ENCODE data around the gene MCM5. TPM values are rescaled to one million over a fixed set of nuclear protein-coding genes. Genes with fewer than 3 reads are reported as not detected.

Gene MCM5
- total RNA-seq, 1 donor from 2014 or later, result 80.9 TPM

GRCh38 chr22:35373781-35374180 lies 26.2 kb upstream of the MCM5 start:
- Mint-ChIP-seq H3K27ac (ENCODE audit: unreplicated experiment) (no peak overlapping the region), H3K4me1 (ENCODE audit: unreplicated experiment) (peaks cover 46% of the 10 kb centered on the region), H3K4me3 (ENCODE audit: unreplicated experiment) (no peak overlapping the region), H3K9me3 (ENCODE audit: unreplicated experiment) (no peaks in the 10 kb centered on the region), H3K27me3 (ENCODE audit: unreplicated experiment) (peaks cover 8% of the 10 kb centered on the region), H3K36me3 (ENCODE audit: low read depth, unreplicated experiment) (no peaks in the 10 kb centered on the region)
- no peak for DNase-seq (ENCODE audit: low spot score)
- TF ChIP-seq, protein P1, sequence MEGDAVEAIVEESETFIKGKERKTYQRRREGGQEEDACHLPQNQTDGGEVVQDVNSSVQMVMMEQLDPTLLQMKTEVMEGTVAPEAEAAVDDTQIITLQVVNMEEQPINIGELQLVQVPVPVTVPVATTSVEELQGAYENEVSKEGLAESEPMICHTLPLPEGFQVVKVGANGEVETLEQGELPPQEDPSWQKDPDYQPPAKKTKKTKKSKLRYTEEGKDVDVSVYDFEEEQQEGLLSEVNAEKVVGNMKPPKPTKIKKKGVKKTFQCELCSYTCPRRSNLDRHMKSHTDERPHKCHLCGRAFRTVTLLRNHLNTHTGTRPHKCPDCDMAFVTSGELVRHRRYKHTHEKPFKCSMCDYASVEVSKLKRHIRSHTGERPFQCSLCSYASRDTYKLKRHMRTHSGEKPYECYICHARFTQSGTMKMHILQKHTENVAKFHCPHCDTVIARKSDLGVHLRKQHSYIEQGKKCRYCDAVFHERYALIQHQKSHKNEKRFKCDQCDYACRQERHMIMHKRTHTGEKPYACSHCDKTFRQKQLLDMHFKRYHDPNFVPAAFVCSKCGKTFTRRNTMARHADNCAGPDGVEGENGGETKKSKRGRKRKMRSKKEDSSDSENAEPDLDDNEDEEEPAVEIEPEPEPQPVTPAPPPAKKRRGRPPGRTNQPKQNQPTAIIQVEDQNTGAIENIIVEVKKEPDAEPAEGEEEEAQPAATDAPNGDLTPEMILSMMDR (IDR thresholded peaks at IDR 0.05; ENCODE audit: unreplicated experiment), result no peak

DNA sequence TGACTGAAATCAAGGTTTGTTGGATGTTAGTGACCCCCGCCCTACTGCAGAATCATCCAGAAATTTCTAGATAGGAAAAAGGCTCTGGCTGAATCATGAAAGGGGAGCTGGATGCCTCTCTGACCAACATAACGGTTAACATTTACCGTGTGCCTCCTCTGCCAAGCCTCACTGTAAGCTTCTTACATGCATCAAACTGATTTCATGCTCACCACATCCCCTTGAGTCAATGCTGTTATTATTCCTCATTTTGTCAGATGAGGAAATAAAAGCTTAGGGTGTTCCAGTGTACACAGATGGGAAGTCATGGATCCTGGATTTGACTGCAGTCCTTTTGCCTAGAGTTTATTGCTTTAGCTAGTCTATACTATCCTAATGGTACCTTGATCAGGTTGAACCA lies 24.9 kb upstream of the MCM5 start:
- DNase-seq (ENCODE audit: low spot score), result no peak
- no peaks in the 10 kb centered on the region for H3K9me3 Mint-ChIP-seq (ENCODE audit: unreplicated experiment)
- TF ChIP-seq, protein P1 (IDR thresholded peaks at IDR 0.05; ENCODE audit: unreplicated experiment), result no peak
- H3K4me1 Mint-ChIP-seq (ENCODE audit: unreplicated experiment), result peaks cover 47% of the 10 kb centered on the region
- peaks cover 8% of the 10 kb centered on the region for H3K27me3 Mint-ChIP-seq (ENCODE audit: unreplicated experiment)
- H3K36me3 Mint-ChIP-seq (ENCODE audit: low read depth, unreplicated experiment), result no peaks in the 10 kb centered on the region
- no peak overlapping the region for H3K27ac Mint-ChIP-seq (ENCODE audit: unreplicated experiment)
- H3K4me3 Mint-ChIP-seq (ENCODE audit: unreplicated experiment), result no peak overlapping the region

DNA sequence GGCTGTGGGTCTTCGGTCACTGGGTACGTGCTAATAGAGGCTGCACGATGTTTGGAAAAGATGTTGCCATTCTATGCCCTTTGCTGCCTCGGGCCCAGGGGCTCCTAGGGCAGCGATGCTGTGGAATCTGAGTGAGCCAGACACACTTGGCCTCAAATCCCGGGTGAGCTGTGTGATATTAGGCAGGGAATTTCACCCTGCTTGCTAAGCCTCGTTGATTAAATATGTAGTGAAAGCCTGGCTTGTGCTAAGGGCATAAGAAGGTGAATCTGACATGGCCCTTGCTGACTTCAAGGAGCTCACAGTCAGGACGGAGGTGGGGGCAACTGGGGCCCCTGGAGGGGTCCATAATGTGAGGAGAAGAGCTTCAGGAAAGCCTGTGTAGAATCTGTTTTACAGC lies 24.4 kb upstream of the MCM5 start:
- Mint-ChIP-seq H3K4me3 (ENCODE audit: unreplicated experiment) (no peak overlapping the region), H3K27ac (ENCODE audit: unreplicated experiment) (peak overlapping the region; percentile 30), H3K36me3 (ENCODE audit: low read depth, unreplicated experiment) (no peaks in the 10 kb centered on the region), H3K27me3 (ENCODE audit: unreplicated experiment) (peaks cover 10% of the 10 kb centered on the region), H3K9me3 (ENCODE audit: unreplicated experiment) (no peaks in the 10 kb centered on the region), H3K4me1 (ENCODE audit: unreplicated experiment) (peaks cover 51% of the 10 kb centered on the region)
- TF ChIP-seq, protein P1 (IDR thresholded peaks at IDR 0.05; ENCODE audit: unreplicated experiment), result no peak
- no peak for DNase-seq (ENCODE audit: low spot score)

- H3K4me3 Mint-ChIP-seq (ENCODE audit: unreplicated experiment), result peak overlapping the region; percentile 42
- H3K36me3 Mint-ChIP-seq (ENCODE audit: low read depth, unreplicated experiment), result no peaks in the 10 kb centered on the region
- DNase-seq (ENCODE audit: low spot score), result peak; percentile 91
- H3K4me1 Mint-ChIP-seq (ENCODE audit: unreplicated experiment), result peaks cover 54% of the 10 kb centered on the region
- H3K27me3 Mint-ChIP-seq (ENCODE audit: unreplicated experiment), result peaks cover 7% of the 10 kb centered on the region
- no peaks in the 10 kb centered on the region for H3K9me3 Mint-ChIP-seq (ENCODE audit: unreplicated experiment)
- H3K27ac Mint-ChIP-seq (ENCODE audit: unreplicated experiment), result peak overlapping the region; percentile 96
- TF ChIP-seq, protein P1 (IDR thresholded peaks at IDR 0.05; ENCODE audit: unreplicated experiment), result no peak
These were observed 23.0 kb upstream of the MCM5 start for GRCh38 chr22:35376728-35377472.

- Mint-ChIP-seq H3K36me3 (ENCODE audit: low read depth, unreplicated experiment) (no peaks in the 10 kb centered on the region), H3K27ac (ENCODE audit: unreplicated experiment) (peak overlapping the region; percentile 96), H3K4me1 (ENCODE audit: unreplicated experiment) (peaks cover 49% of the 10 kb centered on the region), H3K27me3 (ENCODE audit: unreplicated experiment) (peaks cover 7% of the 10 kb centered on the region), H3K9me3 (ENCODE audit: unreplicated experiment) (no peaks in the 10 kb centered on the region), H3K4me3 (ENCODE audit: unreplicated experiment) (peak overlapping the region; percentile 42)
- TF ChIP-seq, protein P1 (IDR thresholded peaks at IDR 0.05; ENCODE audit: unreplicated experiment), result no peak
- DNase-seq (ENCODE audit: low spot score), result no peak
These were observed 22.2 kb upstream of the MCM5 start for GRCh38 chr22:35377735-35378134.
